Hepatocyte (in vitro differentiated cells): ENCODE measurements around the gene STX1B. TPM values are rescaled to one million over a fixed set of nuclear protein-coding genes. Genes with fewer than 3 reads are reported as not detected.
A peak's percentile ranks its signal among the peaks of the same experiment; 100 is the strongest.

ENCODE experiments used
- DNase-seq: peaks from one replicate; pipeline ENCODE4 v3.0.0-alpha.2; 2016; ENCODE audit warnings: low spot score
- H2AFZ ChIP-seq: fragments of 200-600 bp; sonication (generic); 2 replicates; pipeline ENCODE4 v1.6.0; 2016; ENCODE audit warnings: antibody characterized with exemption, mild to moderate bottlenecking
- H3K27ac ChIP-seq: fragments of 200-600 bp; sonication (generic); 2 replicates; pipeline ENCODE4 v1.5.1; 2016; ENCODE audit warnings: mild to moderate bottlenecking
- H3K27me3 ChIP-seq: fragments of 200-600 bp; sonication (generic); 2 replicates; pipeline ENCODE4 v1.6.1; 2016
- H3K36me3 ChIP-seq: fragments of 200-600 bp; sonication (generic); replicated peaks from 2 replicates; pipeline ENCODE4 v1.5.1; 2016; ENCODE audit warnings: low read depth; ENCODE audit not compliant: insufficient read depth
- H3K4me1 ChIP-seq: fragments of 200-600 bp; sonication (generic); 2 replicates; pipeline ENCODE4 v1.5.1; 2016; ENCODE audit warnings: mild to moderate bottlenecking, moderate library complexity; ENCODE audit not compliant: insufficient read depth
- H3K4me2 ChIP-seq: fragments of 200-600 bp; sonication (generic); 2 replicates; pipeline ENCODE4 v1.6.0; 2016
- H3K4me3 ChIP-seq: fragments of 200-600 bp; sonication (generic); 2 replicates; pipeline ENCODE4 v1.5.1; 2016; ENCODE audit warnings: mild to moderate bottlenecking
- H3K79me2 ChIP-seq: fragments of 200-600 bp; sonication (generic); 2 replicates; pipeline ENCODE4 v1.6.0; 2017; ENCODE audit warnings: mild to moderate bottlenecking
- H3K9me2 ChIP-seq: fragments of 200-600 bp; sonication (generic); replicated peaks from 2 replicates; pipeline ENCODE4 v1.6.0; 2017; ENCODE audit warnings: mild to moderate bottlenecking; ENCODE audit not compliant: insufficient read depth
- H3K9me3 ChIP-seq: fragments of 200-600 bp; sonication (generic); 2 replicates; pipeline ENCODE4 v1.5.1; 2016; ENCODE audit warnings: low read depth, mild to moderate bottlenecking
- H4K20me1 ChIP-seq: fragments of 200-600 bp; sonication (generic); 2 replicates; pipeline ENCODE4 v1.6.0; 2016; ENCODE audit warnings: mild to moderate bottlenecking; ENCODE audit not compliant: insufficient read depth, poor library complexity, severe bottlenecking
- CTCF ChIP-seq: fragments of 200-600 bp; sonication (generic); IDR thresholded peaks from 2 replicates; pipeline ENCODE4 v1.5.1; 2016; ENCODE audit warnings: antibody characterized with exemption, mild to moderate bottlenecking; ENCODE audit not compliant: poor library complexity
- EZH2 ChIP-seq: fragments of 200-600 bp; sonication (generic); IDR thresholded peaks from 2 replicates; pipeline ENCODE4 v1.6.1; 2016; ENCODE audit warnings: antibody characterized with exemption, mild to moderate bottlenecking, borderline replicate concordance
- EZH2phosphoT487 ChIP-seq: fragments of 200-600 bp; sonication (generic); IDR thresholded peaks from one replicate; pipeline ENCODE4 v1.6.1; 2018; ENCODE audit warnings: antibody characterized with exemption, mild to moderate bottlenecking, low read depth, moderate library complexity; ENCODE audit not compliant: unreplicated experiment, severe bottlenecking
- WGBS: methylation state at CpG from one replicate; pipeline ENCODE4 v1.1.6; 2016; ENCODE audit warnings: low lambda C conversion rate; ENCODE audit errors: missing lambda C conversion rate; 5-methylcytosine and 5-hydroxymethylcytosine counted together
- polyA plus RNA-seq: library from polyadenylated mRNA; unstranded; fragments of >200 nt; fragmentation: Nextera tagmentation; extraction: Ambion mirVana; gene quantifications from 2 replicates; pipeline ENCODE4 v1.2.1, GENCODE V29; 2016
- total RNA-seq: library from RNA; depleted of rRNA; stranded (reverse); fragments of >200 nt; gene quantifications from 2 replicates; pipeline ENCODE4 v1.2.3, GENCODE V29; 2014

STX1B gene
- total and polyA plus RNA-seq, 2 experiments from 2014 or later: 0.87 to 2.7 TPM

- H3K9me3 ChIP-seq: no peaks in the 10 kb centered on the region
- no peaks in the 10 kb centered on the region for H3K36me3 ChIP-seq
- H3K4me2 ChIP-seq: peak overlapping the region; percentile 80
- no peaks in the 10 kb centered on the region for H3K9me2 ChIP-seq
- 37% methylated on average over 38 of the region's 42 CpGs for WGBS
- DNase-seq: peak; percentile 93
- H3K79me2 ChIP-seq: peaks cover 20% of the 10 kb centered on the region
- peak overlapping the region; percentile 100 for H3K27ac ChIP-seq
- H3K27me3 ChIP-seq: no peaks in the 10 kb centered on the region
- H3K4me1 ChIP-seq: peaks cover 8% of the 10 kb centered on the region
- peak overlapping the region; percentile 93 for H3K4me3 ChIP-seq
- H4K20me1 ChIP-seq: peaks cover 5% of the 10 kb centered on the region
- H2AFZ ChIP-seq: peak overlapping the region; percentile 97
- TF ChIP-seq CTCF (peak; percentile 21), EZH2phosphoT487 (no peak), EZH2 (no peak)
These were observed 53.6 kb downstream of the STX1B start for GRCh38 chr16:30956601-30957455.

DNA sequence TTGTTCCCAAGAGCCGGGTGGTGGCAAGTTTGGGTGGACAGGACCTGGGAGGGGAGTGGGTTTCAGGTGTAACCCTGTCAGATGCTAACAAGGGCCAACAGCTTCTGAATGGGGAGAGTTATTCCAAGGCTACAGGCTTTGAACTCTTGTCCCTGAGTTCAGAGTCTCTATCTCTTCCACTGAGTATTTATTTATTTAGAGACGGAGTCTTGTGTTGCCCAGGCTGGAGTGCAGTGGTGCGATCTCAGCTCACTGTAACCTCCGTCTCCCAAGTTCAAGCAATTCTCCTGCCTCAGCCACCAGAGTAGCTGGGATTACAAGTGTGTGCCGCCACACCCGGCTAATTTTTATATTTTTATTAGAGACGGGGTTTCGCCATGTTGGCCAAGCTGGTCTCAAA is 55.4 kb downstream of the STX1B start:
- Histone ChIP-seq H3K4me1 (peaks cover 22% of the 10 kb centered on the region), H3K79me2 (peaks cover 30% of the 10 kb centered on the region), H4K20me1 (peaks cover under 1% of the 10 kb centered on the region), H3K9me3 (no peaks in the 10 kb centered on the region), H3K36me3 (no peaks in the 10 kb centered on the region), H3K27ac (no peak overlapping the region), H3K4me3 (no peak overlapping the region), H3K4me2 (no peak overlapping the region), H2AFZ (no peak overlapping the region), H3K27me3 (no peaks in the 10 kb centered on the region), H3K9me2 (no peaks in the 10 kb centered on the region)
- DNase-seq: no peak
- TF ChIP-seq CTCF (no peak), EZH2phosphoT487 (no peak), EZH2 (no peak)
- 84% methylated on average over 8 of the region's 8 CpGs for WGBS

DNA sequence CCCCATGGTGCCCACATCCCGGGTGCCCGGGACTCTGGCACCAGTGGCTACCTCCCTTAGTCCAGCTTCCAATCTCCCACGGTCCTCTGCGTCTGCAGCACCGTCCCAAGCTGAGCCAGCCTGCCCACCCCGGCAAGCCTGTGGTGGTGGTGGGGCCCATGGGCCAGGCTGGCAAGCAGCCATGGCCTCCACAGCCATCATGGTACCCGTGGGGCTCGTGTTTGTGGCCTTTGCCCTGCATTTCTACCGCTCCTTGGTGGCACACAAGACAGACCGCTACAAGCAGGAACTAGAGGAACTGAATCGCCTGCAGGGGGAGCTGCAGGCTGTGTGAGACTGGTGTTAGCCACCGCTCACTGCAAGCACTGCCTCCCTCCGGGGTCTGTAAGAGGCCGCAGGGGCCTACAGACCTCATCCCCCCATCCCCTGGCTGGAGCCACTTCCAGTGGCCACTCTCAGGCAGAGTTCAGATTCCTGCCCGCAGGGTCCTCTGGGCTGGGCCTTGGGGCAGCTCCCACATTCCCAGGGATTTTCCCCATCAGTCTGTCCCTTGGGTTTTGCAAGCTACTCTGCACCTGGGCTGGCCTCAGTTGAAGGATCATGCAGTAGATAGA is 56.8 kb downstream of the STX1B start:
- Histone ChIP-seq H3K36me3 (no peaks in the 10 kb centered on the region), H3K9me2 (no peaks in the 10 kb centered on the region), H3K4me2 (no peak overlapping the region), H3K4me1 (peaks cover 17% of the 10 kb centered on the region), H3K79me2 (peaks cover 28% of the 10 kb centered on the region), H4K20me1 (no peaks in the 10 kb centered on the region), H3K9me3 (no peaks in the 10 kb centered on the region), H3K27me3 (no peaks in the 10 kb centered on the region), H3K4me3 (no peak overlapping the region), H3K27ac (no peak overlapping the region), H2AFZ (no peak overlapping the region)
- TF ChIP-seq EZH2: no peak
- no peak for TF ChIP-seq EZH2phosphoT487
- TF ChIP-seq CTCF: peak; percentile 62
- 50% methylated on average over 11 of the region's 15 CpGs for WGBS
- DNase-seq: peak; percentile 88
